GM13976 (cell line): ENCODE data around the gene AKR1E2.

Experiments
- DNase-seq: peaks from one replicate; pipeline ENCODE4 v3.0.0; 2012; ENCODE audit warnings: low spot score
- CTCF ChIP-seq: IDR thresholded peaks from 2 replicates; pipeline ENCODE4 v1.5.1; 2012; ENCODE audit warnings: borderline replicate concordance, mild to moderate bottlenecking; ENCODE audit not compliant: insufficient read depth; ENCODE audit errors: extremely low read depth, missing control alignments, control extremely low read depth
- in situ Hi-C: fragments of 300-500 bp; cut with MboI; formaldehyde crosslinking; loops from one replicate; pipeline ENCODE4 v1.12.0; 2022; ENCODE audit warnings: low sequenced_read_pairs, mixed read lengths, inconsistent platforms; ENCODE audit not compliant: unreplicated experiment

AKR1E2 gene

DNA sequence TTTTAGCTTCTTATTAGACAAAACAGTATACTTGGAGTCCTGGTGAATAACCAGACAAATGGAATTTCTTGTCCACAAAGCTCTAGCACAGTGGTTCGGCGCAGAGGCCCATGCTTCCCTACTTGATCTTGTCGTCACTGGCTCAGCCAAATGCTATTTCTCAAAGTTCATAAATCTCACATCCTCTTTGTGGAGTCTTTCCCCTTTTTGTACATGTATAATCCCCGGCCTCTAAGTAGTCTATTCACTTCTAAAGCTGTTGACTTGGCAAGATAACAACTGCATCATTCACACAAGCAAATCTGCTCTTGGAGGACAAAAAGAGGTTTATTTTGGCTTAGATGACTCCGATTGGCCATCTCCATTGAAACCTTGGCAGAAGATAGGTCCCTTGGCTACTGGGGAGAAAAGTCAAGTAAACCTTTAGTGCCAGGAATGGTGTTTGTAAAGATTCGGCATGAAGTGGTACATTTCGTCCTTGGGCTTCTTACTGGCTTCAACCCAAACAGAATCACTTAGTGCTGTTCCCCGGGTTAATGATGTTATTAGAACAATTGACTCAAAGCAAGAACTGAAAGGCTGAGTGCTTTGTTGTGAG lies 5.1 kb upstream of the AKR1E2 start:
- in situ Hi-C loops = no loop called here

DNA sequence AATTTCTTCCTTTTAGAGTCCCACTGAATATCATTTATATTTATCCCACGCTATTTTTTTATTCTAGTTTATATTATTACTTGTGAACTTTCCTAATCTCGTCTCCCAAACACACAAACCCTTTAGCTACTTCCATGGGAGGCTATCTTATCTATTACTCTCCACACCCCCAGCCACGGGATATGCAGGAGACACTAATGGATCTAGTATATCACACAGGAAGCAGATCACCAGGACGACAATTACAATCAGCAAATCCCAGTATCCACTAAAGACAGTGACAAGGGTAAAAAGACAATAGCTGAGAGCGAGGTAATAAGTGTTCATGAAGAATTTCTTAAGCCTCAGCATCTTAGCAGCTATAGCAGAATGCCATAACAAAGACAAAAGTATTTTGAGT lies 3.8 kb upstream of the AKR1E2 start:
- in situ Hi-C loops = no loop called here
- DNase-seq = no peak
- no peak for TF ChIP-seq CTCF

More for the DNA sequence above, 5.1 kb upstream of the AKR1E2 start:
- TF ChIP-seq CTCF = no peak
- no peak for DNase-seq

DNA sequence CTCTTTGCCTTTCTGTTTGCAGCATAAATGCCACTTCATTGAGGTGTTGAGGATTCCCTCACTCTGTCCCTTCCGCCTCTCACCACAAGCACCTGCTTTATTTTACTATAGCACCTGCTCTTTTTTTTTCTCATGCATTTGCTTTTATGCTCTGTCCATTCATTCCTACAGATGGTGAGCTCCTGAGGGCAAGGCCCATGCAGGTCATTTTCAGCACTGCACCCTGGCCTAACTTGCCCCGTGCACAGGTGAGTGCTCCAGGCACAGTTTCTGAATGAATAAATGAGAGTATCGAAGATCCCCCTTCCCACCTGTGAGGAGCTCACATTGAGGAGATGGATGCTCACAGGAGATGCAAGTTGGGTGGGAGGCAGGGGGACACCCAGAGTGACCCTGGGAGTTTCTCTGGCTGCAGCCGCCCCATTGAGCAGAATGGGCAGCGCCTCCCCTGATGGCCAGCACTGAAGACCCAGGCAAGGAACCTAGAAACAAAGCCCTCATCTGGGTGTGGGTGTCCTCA lies 1.2 kb upstream of the AKR1E2 start:
- no peak for TF ChIP-seq CTCF
- in situ Hi-C loops = loop anchor here (25.0 kb wide), 2 partner anchors 562 to 787 kb away; no protein-coding TSS in a partner anchor
- DNase-seq = no peak

GRCh38 chr10:4825456-4825867 lies 545 bp upstream of the AKR1E2 start:
- in situ Hi-C loops = loop anchor here (25.0 kb wide), 2 partner anchors 562 to 787 kb away; no protein-coding TSS in a partner anchor
- DNase-seq = no peak
- TF ChIP-seq CTCF = no peak

- in situ Hi-C loops = loop anchor here (25.0 kb wide), 2 partner anchors 560 to 785 kb away; no protein-coding TSS in a partner anchor
- TF ChIP-seq CTCF = no peak
- DNase-seq = no peak
Observed at GRCh38 chr10:4826792-4827324, 851 bp downstream of the AKR1E2 start.

- DNase-seq = no peak
- TF ChIP-seq CTCF = no peak
- in situ Hi-C loops = loop anchor here (25.0 kb wide), 2 partner anchors 559 to 784 kb away; no protein-coding TSS in a partner anchor
Observed at GRCh38 chr10:4828005-4828404, 2.0 kb downstream of the AKR1E2 start.
